Astrocyte of the cerebellum (primary cell): ENCODE data around the gene VSTM2L.
A peak's percentile ranks its signal among the peaks of the same experiment; 100 is the strongest.

ENCODE experiments used
- DNase-seq: peaks from one replicate; pipeline ENCODE4 v3.0.0-alpha.2; 2011; ENCODE audit warnings: low read depth
- H3K4me3 ChIP-seq: 2 replicates; pipeline ENCODE4 v1.5.1; 2011; ENCODE audit warnings: mild to moderate bottlenecking, low read depth, low read length, moderate library complexity
- CTCF ChIP-seq: IDR thresholded peaks from 2 replicates; pipeline ENCODE4 v1.5.1; 2012; ENCODE audit warnings: low read length, low read depth, moderate library complexity, mild to moderate bottlenecking; ENCODE audit errors: missing control alignments
- in situ Hi-C: cut with HindIII; loops from 2 replicates; pipeline ENCODE4 v1.10.0; 2017; ENCODE audit warnings: low sequenced_read_pairs

VSTM2L gene

GRCh38 chr20:37994512-37994911 lies 91.6 kb downstream of the VSTM2L start:
- no peak for TF ChIP-seq CTCF
- no peak overlapping the region for H3K4me3 ChIP-seq
- DNase-seq: peak; percentile 67
- in situ Hi-C loops: no loop called here
